OCI-LY3 (cell line): ENCODE measurements around the gene SOX4.

Experiments
- EZH2phosphoT487 ChIP-seq: fragments of 200-600 bp; shearing (Covaris generic); IDR thresholded peaks from 2 replicates; pipeline ENCODE4 v1.6.1; 2018; ENCODE audit warnings: antibody characterized with exemption, mixed run types, low read depth
- TF ChIP-seq, protein P1 (sequence below): fragments of 200-600, 300-600 bp; sonication (generic); IDR thresholded peaks from 2 replicates; pipeline ENCODE4 v1.5.1; 2014; ENCODE audit warnings: antibody characterized with exemption, low read length, low read depth

GRCh38 chr6:21601339-21601923 is 7.9 kb downstream of the SOX4 start:
- TF ChIP-seq, protein P1, sequence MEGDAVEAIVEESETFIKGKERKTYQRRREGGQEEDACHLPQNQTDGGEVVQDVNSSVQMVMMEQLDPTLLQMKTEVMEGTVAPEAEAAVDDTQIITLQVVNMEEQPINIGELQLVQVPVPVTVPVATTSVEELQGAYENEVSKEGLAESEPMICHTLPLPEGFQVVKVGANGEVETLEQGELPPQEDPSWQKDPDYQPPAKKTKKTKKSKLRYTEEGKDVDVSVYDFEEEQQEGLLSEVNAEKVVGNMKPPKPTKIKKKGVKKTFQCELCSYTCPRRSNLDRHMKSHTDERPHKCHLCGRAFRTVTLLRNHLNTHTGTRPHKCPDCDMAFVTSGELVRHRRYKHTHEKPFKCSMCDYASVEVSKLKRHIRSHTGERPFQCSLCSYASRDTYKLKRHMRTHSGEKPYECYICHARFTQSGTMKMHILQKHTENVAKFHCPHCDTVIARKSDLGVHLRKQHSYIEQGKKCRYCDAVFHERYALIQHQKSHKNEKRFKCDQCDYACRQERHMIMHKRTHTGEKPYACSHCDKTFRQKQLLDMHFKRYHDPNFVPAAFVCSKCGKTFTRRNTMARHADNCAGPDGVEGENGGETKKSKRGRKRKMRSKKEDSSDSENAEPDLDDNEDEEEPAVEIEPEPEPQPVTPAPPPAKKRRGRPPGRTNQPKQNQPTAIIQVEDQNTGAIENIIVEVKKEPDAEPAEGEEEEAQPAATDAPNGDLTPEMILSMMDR: no peak
- TF ChIP-seq EZH2phosphoT487: no peak
